Natural killer cell (primary cell): ENCODE data around the gene ZNF577. TPM values are rescaled to one million over a fixed set of nuclear protein-coding genes. Genes with fewer than 3 reads are reported as not detected.

Experiments used
- ATAC-seq, 3 donors: fragments of 150-1000 bp in 2 of 3; fragments of 200-7000 bp in 1 of 3; cut with Tn5 transposase; 1 replicate in 1 of 3; 2 replicates in 2 of 3; pipeline ENCODE4 v1.10.0; 2021; ENCODE audit warnings: mild to moderate bottlenecking in 2 of 3, moderate library complexity in 2 of 3
- DNase-seq, 2 donors: peaks; one replicate each; pipeline versions ENCODE4 v3.0.0 to v3.0.0-alpha.2; 2013 to 2021; ENCODE audit warnings: mixed read lengths in 1 of 2
- H3K27ac ChIP-seq: one replicate; pipeline ENCODE4 v1.5.1; 2013; ENCODE audit warnings: mild to moderate bottlenecking, low read length
- H3K27me3 ChIP-seq: one replicate; pipeline ENCODE4 v1.6.1; 2013; ENCODE audit warnings: low read length; ENCODE audit not compliant: control insufficient read depth, insufficient read depth
- H3K36me3 ChIP-seq: one replicate; pipeline ENCODE4 v1.6.1; 2013; ENCODE audit warnings: low read length; ENCODE audit not compliant: control insufficient read depth, insufficient read depth
- H3K4me1 ChIP-seq: one replicate; pipeline ENCODE4 v1.6.1; 2013; ENCODE audit warnings: low read length; ENCODE audit not compliant: control insufficient read depth, insufficient read depth
- H3K4me3 ChIP-seq: one replicate; pipeline ENCODE4 v1.5.1; 2013; ENCODE audit warnings: low read length
- H3K9me3 ChIP-seq: one replicate; pipeline ENCODE4 v1.6.1; 2013; ENCODE audit warnings: low read length; ENCODE audit not compliant: control insufficient read depth, insufficient read depth
- H3K27ac Mint-ChIP-seq, 2 donors: one replicate each; pipeline ENCODE4 v1.8.0; 2022; ENCODE audit warnings: mild to moderate bottlenecking in 2 of 2, mixed read lengths in 2 of 2, moderate library complexity in 1 of 2
- H3K27me3 Mint-ChIP-seq, 2 donors: one replicate each; pipeline ENCODE4 v1.8.0; 2022; ENCODE audit warnings: low read depth in 2 of 2, mixed read lengths in 2 of 2
- H3K36me3 Mint-ChIP-seq: one replicate; pipeline ENCODE4 v1.8.0; 2022; ENCODE audit warnings: mixed read lengths
- H3K4me1 Mint-ChIP-seq, 2 donors: one replicate each; pipeline ENCODE4 v1.8.0; 2022; ENCODE audit warnings: mixed read lengths in 2 of 2
- H3K4me3 Mint-ChIP-seq: one replicate; pipeline ENCODE4 v1.8.0; 2022; ENCODE audit warnings: mild to moderate bottlenecking, moderate library complexity, mixed read lengths
- H3K9me3 Mint-ChIP-seq, 2 donors: one replicate each; pipeline ENCODE4 v1.8.0; 2022; ENCODE audit warnings: mixed read lengths in 2 of 2
- WGBS: methylation state at CpG from one replicate; pipeline ENCODE4 v1.1.7; 2013; ENCODE audit warnings: missing lambda C conversion rate; ENCODE audit not compliant: insufficient coverage; 5-methylcytosine and 5-hydroxymethylcytosine counted together
- intact Hi-C: fragments of 100-400 bp; cut with micrococcal nuclease; formaldehyde crosslinking; loops from one replicate; pipeline ENCODE4 v1.14.2; 2022
- total RNA-seq, 4 donors: library from RNA; stranded (reverse); fragments of 120-200 nt in 1 of 4; gene quantifications; one replicate each; pipeline versions ENCODE4 v1.2.3 to v1.2.4, GENCODE V29; 2013 to 2022
- TF ChIP-seq, protein P1 (sequence below): fragments of 200-600 bp; IDR thresholded peaks from one replicate; pipeline ENCODE4 v1.8.0; 2022; ENCODE audit warnings: antibody characterized with exemption

ZNF577 gene
- total RNA-seq, 3 donors from 2014 or later (not counting 1 experiment from before 2014, with no cell fraction given), result 8.5 to 15.6 (median 12.4) TPM

- Histone ChIP-seq H3K9me3 (peaks cover 22% of the 10 kb centered on the region), H3K27me3 (no peaks in the 10 kb centered on the region), H3K36me3 (peaks cover 16% of the 10 kb centered on the region), H3K4me3 (peak within 1 kb of the TSS; percentile 78), H3K4me1 (peaks cover 16% of the 10 kb centered on the region), H3K27ac (peak within 1 kb of the TSS; percentile 67)
- H3K9me3 Mint-ChIP-seq, result peaks cover 7 to 18% of the 10 kb centered on the region in 2 donors
- H3K27ac Mint-ChIP-seq, result peak within 1 kb of the TSS; percentile 86 to 98
- under 1% methylated on average over 52 of the region's 52 CpGs for WGBS
- peak; percentile 84 to 89 (median 86) for ATAC-seq
- peaks cover 25% of the 10 kb centered on the region for H3K36me3 Mint-ChIP-seq
- peaks cover 34 to 36% of the 10 kb centered on the region in 2 donors for H3K4me1 Mint-ChIP-seq
- DNase-seq, result peak; percentile 76 to 91
- peak within 1 kb of the TSS; percentile 96 for H3K4me3 Mint-ChIP-seq
- intact Hi-C loops, result loop anchor here (1.0 to 5.0 kb wide), 3 partner anchors 22 to 122 kb away; partner anchors contain the start of genes ZNF432, ZNF615 and ZNF649
- TF ChIP-seq, protein P1, sequence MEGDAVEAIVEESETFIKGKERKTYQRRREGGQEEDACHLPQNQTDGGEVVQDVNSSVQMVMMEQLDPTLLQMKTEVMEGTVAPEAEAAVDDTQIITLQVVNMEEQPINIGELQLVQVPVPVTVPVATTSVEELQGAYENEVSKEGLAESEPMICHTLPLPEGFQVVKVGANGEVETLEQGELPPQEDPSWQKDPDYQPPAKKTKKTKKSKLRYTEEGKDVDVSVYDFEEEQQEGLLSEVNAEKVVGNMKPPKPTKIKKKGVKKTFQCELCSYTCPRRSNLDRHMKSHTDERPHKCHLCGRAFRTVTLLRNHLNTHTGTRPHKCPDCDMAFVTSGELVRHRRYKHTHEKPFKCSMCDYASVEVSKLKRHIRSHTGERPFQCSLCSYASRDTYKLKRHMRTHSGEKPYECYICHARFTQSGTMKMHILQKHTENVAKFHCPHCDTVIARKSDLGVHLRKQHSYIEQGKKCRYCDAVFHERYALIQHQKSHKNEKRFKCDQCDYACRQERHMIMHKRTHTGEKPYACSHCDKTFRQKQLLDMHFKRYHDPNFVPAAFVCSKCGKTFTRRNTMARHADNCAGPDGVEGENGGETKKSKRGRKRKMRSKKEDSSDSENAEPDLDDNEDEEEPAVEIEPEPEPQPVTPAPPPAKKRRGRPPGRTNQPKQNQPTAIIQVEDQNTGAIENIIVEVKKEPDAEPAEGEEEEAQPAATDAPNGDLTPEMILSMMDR, result peak; percentile 24
- no peaks in the 10 kb centered on the region for H3K27me3 Mint-ChIP-seq
These were observed 39.3 kb upstream of the ZNF577 start, which contains the start of gene ZNF613 for GRCh38 chr19:51926784-51927741. TSS of gene ZNF613 (plus strand) at chr19:51927472. CDS start at chr19:51936221, 8,749 bp downstream.

DNA sequence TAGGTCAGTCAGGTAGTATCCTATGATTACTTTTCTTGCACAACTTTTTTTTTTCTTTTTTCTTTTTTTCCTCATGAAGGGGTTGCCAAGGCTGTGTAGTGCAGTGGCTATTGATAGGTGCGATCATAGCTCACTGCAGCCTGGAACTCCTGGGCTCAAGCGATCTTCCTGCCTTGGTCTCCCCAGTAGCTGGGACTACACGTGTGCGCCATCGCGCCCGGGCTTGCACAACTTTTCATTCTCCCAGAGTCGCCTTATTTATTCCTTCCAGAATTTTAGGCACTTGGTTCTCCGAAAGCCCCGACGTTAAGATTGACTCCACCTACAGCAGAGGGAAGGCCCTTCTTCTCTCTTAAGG, 38.7 kb upstream of the ZNF577 start:
- DNase-seq, result no peak
- peaks cover 18% of the 10 kb centered on the region for H3K36me3 Mint-ChIP-seq
- peak overlapping the region; percentile 96 for H3K4me3 Mint-ChIP-seq
- 33% methylated on average over 11 of the region's 11 CpGs for WGBS
- intact Hi-C loops, result loop anchor here (2.0 to 5.0 kb wide), 2 partner anchors 81 to 122 kb away; partner anchors contain the start of genes ZNF432 and ZNF615
- peaks cover 29 to 36% of the 10 kb centered on the region in 2 donors for H3K4me1 Mint-ChIP-seq
- peaks cover 16% of the 10 kb centered on the region for H3K4me1 ChIP-seq
- H3K27ac Mint-ChIP-seq, result peak overlapping the region; percentile 86 to 98
- no peaks in the 10 kb centered on the region for H3K27me3 ChIP-seq
- ATAC-seq, result no peak
- H3K27ac ChIP-seq, result peak overlapping the region; percentile 67
- peaks cover 7 to 15% of the 10 kb centered on the region in 2 donors for H3K9me3 Mint-ChIP-seq
- peaks cover 13% of the 10 kb centered on the region for H3K36me3 ChIP-seq
- H3K9me3 ChIP-seq, result peaks cover 23% of the 10 kb centered on the region
- H3K4me3 ChIP-seq, result peak overlapping the region; percentile 78
- H3K27me3 Mint-ChIP-seq, result no peaks in the 10 kb centered on the region
- TF ChIP-seq, protein P1, result no peak

DNA sequence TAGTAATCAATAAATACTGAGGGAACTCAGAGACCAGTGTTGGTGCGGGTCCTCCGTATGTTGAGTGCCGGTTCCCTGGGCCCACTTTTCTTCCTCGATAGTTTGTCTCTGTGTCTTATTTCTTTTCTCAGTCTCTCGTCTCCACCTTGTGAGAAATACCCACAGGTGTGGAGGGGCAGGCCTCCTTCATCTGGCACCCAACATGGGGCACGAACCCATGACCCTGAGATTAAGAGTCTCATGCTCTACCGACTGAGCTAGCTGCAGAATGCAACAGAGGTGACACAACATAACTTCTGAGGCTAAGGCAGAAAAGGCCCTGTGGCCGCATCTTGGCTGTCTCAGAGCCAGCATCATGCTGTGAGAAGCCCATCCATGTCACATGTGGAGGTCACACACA, 34.2 kb upstream of the ZNF577 start:
- H3K9me3 Mint-ChIP-seq, result peaks cover 11 to 20% of the 10 kb centered on the region in 2 donors
- Histone ChIP-seq H3K9me3 (peaks cover 58% of the 10 kb centered on the region), H3K36me3 (no peaks in the 10 kb centered on the region), H3K4me1 (peaks cover 5% of the 10 kb centered on the region), H3K27me3 (no peaks in the 10 kb centered on the region), H3K4me3 (no peak overlapping the region), H3K27ac (no peak overlapping the region)
- no peak overlapping the region for H3K27ac Mint-ChIP-seq
- TF ChIP-seq, protein P1, result no peak
- H3K27me3 Mint-ChIP-seq, result no peaks in the 10 kb centered on the region
- 94% methylated on average over 8 of the region's 8 CpGs for WGBS
- ATAC-seq (no peak), DNase-seq (peak in 1 of 2 donors; percentile 10)
- no peak overlapping the region for H3K4me3 Mint-ChIP-seq
- intact Hi-C loops, result no loop called here
- H3K4me1 Mint-ChIP-seq, result peaks cover 7 to 8% of the 10 kb centered on the region in 2 donors
- peaks cover 21% of the 10 kb centered on the region for H3K36me3 Mint-ChIP-seq
